Measurements from ENCODE around the gene GHR. TPM values are rescaled to one million over a fixed set of nuclear protein-coding genes. Genes with fewer than 3 reads are reported as not detected.

GHR gene
- total RNA-seq, 3 donors from 2014 or later (not counting 1 experiment from before 2014, with no cell fraction given) = not detected

GRCh38 chr5:42381973-42382372 is 41.3 kb upstream of the GHR start:
- no peak overlapping the region for H3K27ac ChIP-seq (ENCODE audit: low read length)
- intact Hi-C loops (cut with micrococcal nuclease) = no loop called here
- no peak for DNase-seq
- peaks cover 3 to 6% of the 10 kb centered on the region in 2 donors for H3K9me3 Mint-ChIP-seq
- H3K9me3 ChIP-seq (ENCODE audit: control insufficient read depth, insufficient read depth, low read length) = no peaks in the 10 kb centered on the region
- no peak overlapping the region for H3K4me3 Mint-ChIP-seq
- no peaks in the 10 kb centered on the region for H3K27me3 Mint-ChIP-seq (ENCODE audit: low read depth in 2 of 2)
- no peaks in the 10 kb centered on the region for H3K4me1 Mint-ChIP-seq
- TF ChIP-seq CTCF (IDR thresholded peaks at IDR 0.05) = no peak
- 100% methylated on average over 2 of the region's 2 CpGs for WGBS (ENCODE audit: insufficient coverage)
- no peak overlapping the region for H3K27ac Mint-ChIP-seq
- ATAC-seq = no peak
- no peaks in the 10 kb centered on the region for H3K36me3 Mint-ChIP-seq
- H3K27me3 ChIP-seq (ENCODE audit: control insufficient read depth, insufficient read depth, low read length) = no peaks in the 10 kb centered on the region
- H3K4me1 ChIP-seq (ENCODE audit: control insufficient read depth, insufficient read depth, low read length) = no peaks in the 10 kb centered on the region
- no peak overlapping the region for H3K4me3 ChIP-seq (ENCODE audit: low read length)
- H3K36me3 ChIP-seq (ENCODE audit: control insufficient read depth, insufficient read depth, low read length) = no peaks in the 10 kb centered on the region

- Histone ChIP-seq H3K4me1 (ENCODE audit: control insufficient read depth, insufficient read depth, low read length) (no peaks in the 10 kb centered on the region), H3K27me3 (ENCODE audit: control insufficient read depth, insufficient read depth, low read length) (no peaks in the 10 kb centered on the region), H3K36me3 (ENCODE audit: control insufficient read depth, insufficient read depth, low read length) (no peaks in the 10 kb centered on the region), H3K27ac (ENCODE audit: low read length) (no peak overlapping the region), H3K4me3 (ENCODE audit: low read length) (no peak overlapping the region), H3K9me3 (ENCODE audit: control insufficient read depth, insufficient read depth, low read length) (no peaks in the 10 kb centered on the region)
- ATAC-seq (no peak), DNase-seq (no peak)
- intact Hi-C loops (cut with micrococcal nuclease) = no loop called here
- peaks cover 6 to 10% of the 10 kb centered on the region in 2 donors for H3K9me3 Mint-ChIP-seq
- H3K4me3 Mint-ChIP-seq = no peak overlapping the region
- H3K27me3 Mint-ChIP-seq (ENCODE audit: low read depth in 2 of 2) = no peaks in the 10 kb centered on the region
- no peak for TF ChIP-seq CTCF (IDR thresholded peaks at IDR 0.05)
- no peaks in the 10 kb centered on the region for H3K4me1 Mint-ChIP-seq
- WGBS (ENCODE audit: insufficient coverage) = 60% methylated on average over 1 of the region's 2 CpGs
- no peak overlapping the region for H3K27ac Mint-ChIP-seq
- H3K36me3 Mint-ChIP-seq = no peaks in the 10 kb centered on the region
These were observed 35.7 kb upstream of the GHR start for GRCh38 chr5:42387563-42387962.

- no peaks in the 10 kb centered on the region for H3K4me1 Mint-ChIP-seq
- 94% methylated on average over 5 of the region's 5 CpGs for WGBS (ENCODE audit: insufficient coverage)
- no peak for TF ChIP-seq CTCF (IDR thresholded peaks at IDR 0.05)
- Histone ChIP-seq H3K27me3 (ENCODE audit: control insufficient read depth, insufficient read depth, low read length) (no peaks in the 10 kb centered on the region), H3K9me3 (ENCODE audit: control insufficient read depth, insufficient read depth, low read length) (no peaks in the 10 kb centered on the region), H3K4me3 (ENCODE audit: low read length) (no peak overlapping the region), H3K36me3 (ENCODE audit: control insufficient read depth, insufficient read depth, low read length) (no peaks in the 10 kb centered on the region), H3K27ac (ENCODE audit: low read length) (no peak overlapping the region), H3K4me1 (ENCODE audit: control insufficient read depth, insufficient read depth, low read length) (no peaks in the 10 kb centered on the region)
- no peak overlapping the region for H3K4me3 Mint-ChIP-seq
- no peak overlapping the region for H3K27ac Mint-ChIP-seq
- no peaks in the 10 kb centered on the region for H3K27me3 Mint-ChIP-seq (ENCODE audit: low read depth in 2 of 2)
- intact Hi-C loops (cut with micrococcal nuclease) = no loop called here
- ATAC-seq (no peak), DNase-seq (no peak)
- H3K36me3 Mint-ChIP-seq = no peaks in the 10 kb centered on the region
- H3K9me3 Mint-ChIP-seq = peaks cover 12 to 17% of the 10 kb centered on the region in 2 donors
These were observed 33.1 kb upstream of the GHR start for GRCh38 chr5:42390115-42390514.

GRCh38 chr5:42392917-42393316 is 30.3 kb upstream of the GHR start:
- H3K4me3 Mint-ChIP-seq = no peak overlapping the region
- H3K27ac Mint-ChIP-seq = no peak overlapping the region
- H3K9me3 Mint-ChIP-seq = peaks cover 13 to 19% of the 10 kb centered on the region in 2 donors
- H3K36me3 Mint-ChIP-seq = no peaks in the 10 kb centered on the region
- H3K4me1 Mint-ChIP-seq = no peaks in the 10 kb centered on the region
- H3K27me3 Mint-ChIP-seq (ENCODE audit: low read depth in 2 of 2) = no peaks in the 10 kb centered on the region
- Histone ChIP-seq H3K27ac (ENCODE audit: low read length) (no peak overlapping the region), H3K36me3 (ENCODE audit: control insufficient read depth, insufficient read depth, low read length) (no peaks in the 10 kb centered on the region), H3K27me3 (ENCODE audit: control insufficient read depth, insufficient read depth, low read length) (no peaks in the 10 kb centered on the region), H3K9me3 (ENCODE audit: control insufficient read depth, insufficient read depth, low read length) (no peaks in the 10 kb centered on the region), H3K4me3 (ENCODE audit: low read length) (no peak overlapping the region), H3K4me1 (ENCODE audit: control insufficient read depth, insufficient read depth, low read length) (no peaks in the 10 kb centered on the region)
- no peak for DNase-seq
- WGBS (ENCODE audit: insufficient coverage) = 68% methylated on average over 2 of the region's 2 CpGs
- ATAC-seq = no peak
- intact Hi-C loops (cut with micrococcal nuclease) = no loop called here
- no peak for TF ChIP-seq CTCF (IDR thresholded peaks at IDR 0.05)
